GM21390 (cell line): Measurements from ENCODE around the gene PANX2.

Experiments
- ATAC-seq: cut with Tn5 transposase; IDR thresholded peaks from one replicate; pipeline ENCODE4 v1.9.1; 2021; ENCODE audit not compliant: unreplicated experiment

PANX2 gene

GRCh38 chr22:50211147-50211546 is 40.6 kb downstream of the PANX2 start:
- ATAC-seq, result no peak

DNA sequence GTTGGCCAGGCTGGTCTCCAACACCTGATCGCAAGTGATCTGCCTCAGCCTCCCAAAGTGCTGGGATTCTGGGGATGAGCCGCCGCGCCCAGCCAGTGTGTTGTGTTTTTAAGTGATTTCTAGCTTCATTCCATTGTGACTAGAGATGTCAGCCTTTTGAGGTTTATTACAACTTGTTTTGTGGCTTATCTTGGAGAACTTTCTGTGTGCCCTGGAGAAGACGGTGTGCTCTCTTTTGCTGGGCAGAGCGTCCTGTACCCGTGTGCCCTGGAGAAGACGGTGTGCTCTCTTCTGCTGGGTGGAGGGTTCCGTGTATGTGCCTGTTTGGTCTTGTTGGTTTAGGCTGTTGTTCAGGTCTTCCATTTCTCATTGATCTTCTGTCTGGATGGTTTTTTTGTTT is 42.7 kb downstream of the PANX2 start:
- ATAC-seq, result no peak

- ATAC-seq, result no peak
These were observed 44.9 kb downstream of the PANX2 start for GRCh38 chr22:50215297-50216054.

DNA sequence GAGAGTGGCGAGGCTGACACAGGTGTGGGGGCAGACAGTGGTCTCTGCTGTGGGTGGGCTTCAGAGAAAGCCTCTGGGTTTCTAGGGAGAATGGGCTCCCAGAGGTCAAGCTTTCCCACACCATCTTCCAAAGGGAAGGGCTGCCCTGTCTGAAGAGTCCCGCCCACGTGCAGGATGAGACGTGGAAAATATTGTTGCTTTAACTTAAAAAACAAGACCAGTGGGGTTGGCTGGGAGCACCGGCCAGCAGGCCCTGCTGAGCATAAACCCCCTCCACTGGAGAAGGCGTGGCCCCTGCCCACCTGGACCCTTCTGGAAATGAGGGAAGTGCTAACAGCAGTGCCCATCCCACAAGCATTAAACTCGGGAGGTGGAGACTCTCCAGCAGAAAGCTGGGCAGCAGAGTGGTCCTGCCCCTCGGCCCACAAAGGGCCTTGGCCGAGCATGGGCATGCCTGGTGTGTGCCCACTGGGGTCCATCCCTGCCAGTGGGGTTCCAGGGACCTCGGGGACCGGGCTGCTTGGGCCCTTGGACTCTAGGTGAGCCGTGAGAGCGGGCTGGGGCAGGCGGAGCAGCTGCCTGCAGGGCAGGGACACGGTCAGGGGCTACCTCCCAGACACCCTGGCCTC is 45.6 kb downstream of the PANX2 start:
- no peak for ATAC-seq

- ATAC-seq, result no peak
These were observed 46.4 kb downstream of the PANX2 start for GRCh38 chr22:50216684-50217520.

- ATAC-seq, result no peak
These were observed 47.1 kb downstream of the PANX2 start for GRCh38 chr22:50217543-50218152.

GRCh38 chr22:50218153-50218995 is 47.8 kb downstream of the PANX2 start:
- ATAC-seq, result no peak

DNA sequence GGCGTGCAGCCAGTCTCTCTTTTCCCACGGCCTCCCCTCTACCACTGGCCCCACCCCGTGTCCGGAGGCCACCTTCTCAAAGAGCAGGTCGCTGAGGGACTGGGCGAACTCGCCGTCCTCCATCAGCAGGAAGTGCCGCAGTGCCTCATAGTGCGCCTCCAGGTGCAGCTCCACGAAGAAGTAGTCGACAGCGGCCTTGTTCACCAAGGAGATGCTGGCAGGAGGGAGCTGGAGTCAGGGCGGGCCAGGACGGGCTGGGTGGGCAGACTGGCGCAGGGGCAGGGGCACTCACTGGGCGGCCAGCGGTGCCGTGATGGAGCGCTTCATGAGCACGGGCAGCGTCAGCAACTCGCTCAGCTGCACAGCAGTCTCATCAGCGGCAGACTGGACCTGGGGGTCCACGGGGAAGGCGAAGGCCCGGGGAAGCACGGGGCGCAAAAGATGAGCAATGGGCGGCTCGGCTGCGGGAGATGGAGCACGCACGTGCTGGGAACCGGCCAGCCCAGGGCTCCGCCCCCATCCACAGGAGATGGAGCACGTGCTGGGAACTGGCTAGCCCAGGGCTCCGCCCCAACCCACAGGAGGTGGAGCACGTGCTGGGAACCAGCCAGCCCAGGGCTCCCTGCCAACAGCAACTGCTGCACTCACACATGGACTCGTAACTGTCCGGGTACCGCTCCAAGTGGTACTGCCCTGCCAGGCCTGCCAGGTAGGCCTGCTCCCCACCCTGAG is 48.6 kb downstream of the PANX2 start:
- no peak for ATAC-seq

DNA sequence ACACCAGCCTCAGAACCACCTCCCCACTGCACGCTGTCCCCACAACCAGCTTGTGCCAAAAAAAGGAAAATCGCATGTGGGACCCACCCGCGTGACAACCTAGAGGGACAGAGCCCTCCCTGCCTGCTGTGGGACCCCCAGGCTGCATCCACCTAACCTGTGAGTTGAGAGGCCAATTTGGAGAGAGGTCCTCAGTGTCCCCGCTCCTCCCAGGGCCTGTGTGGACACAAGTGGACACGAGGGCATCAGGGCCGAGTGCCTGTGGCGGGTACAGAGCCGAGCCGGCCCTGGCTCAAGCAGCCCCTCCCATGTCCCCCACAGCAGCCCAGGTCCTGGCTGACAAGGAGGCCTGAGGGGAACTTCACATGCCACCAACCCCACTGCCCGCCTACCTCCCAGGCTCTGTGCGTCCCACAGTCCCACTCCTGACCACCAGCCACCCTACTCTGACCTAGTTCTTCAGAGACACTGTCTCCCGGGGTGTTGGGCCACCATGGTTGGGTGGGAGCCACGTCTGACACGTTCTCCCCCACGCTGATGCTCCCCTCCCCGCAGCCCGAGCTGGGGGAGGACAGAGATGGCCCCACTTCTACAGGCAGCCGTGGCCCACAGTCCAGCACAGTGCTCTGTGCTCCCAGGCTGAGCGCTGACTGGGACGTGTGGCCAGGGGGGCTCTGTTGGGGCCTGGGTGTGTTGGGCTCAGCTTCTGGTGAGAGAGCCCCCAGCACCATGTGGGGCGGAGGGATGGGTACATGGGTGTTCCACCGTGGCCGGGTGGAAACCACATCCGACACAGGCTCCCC is 49.5 kb downstream of the PANX2 start:
- no peak for ATAC-seq

- ATAC-seq, result no peak
These were observed 50.3 kb downstream of the PANX2 start for GRCh38 chr22:50220603-50221409.

GRCh38 chr22:50221410-50222300 is 51.1 kb downstream of the PANX2 start:
- ATAC-seq, result no peak

GRCh38 chr22:50222508-50222907 is 52.0 kb downstream of the PANX2 start:
- ATAC-seq, result no peak

GRCh38 chr22:50224071-50224470 is 53.5 kb downstream of the PANX2 start:
- ATAC-seq, result no peak

GRCh38 chr22:50225200-50225969 is 54.9 kb downstream of the PANX2 start:
- ATAC-seq, result no peak

DNA sequence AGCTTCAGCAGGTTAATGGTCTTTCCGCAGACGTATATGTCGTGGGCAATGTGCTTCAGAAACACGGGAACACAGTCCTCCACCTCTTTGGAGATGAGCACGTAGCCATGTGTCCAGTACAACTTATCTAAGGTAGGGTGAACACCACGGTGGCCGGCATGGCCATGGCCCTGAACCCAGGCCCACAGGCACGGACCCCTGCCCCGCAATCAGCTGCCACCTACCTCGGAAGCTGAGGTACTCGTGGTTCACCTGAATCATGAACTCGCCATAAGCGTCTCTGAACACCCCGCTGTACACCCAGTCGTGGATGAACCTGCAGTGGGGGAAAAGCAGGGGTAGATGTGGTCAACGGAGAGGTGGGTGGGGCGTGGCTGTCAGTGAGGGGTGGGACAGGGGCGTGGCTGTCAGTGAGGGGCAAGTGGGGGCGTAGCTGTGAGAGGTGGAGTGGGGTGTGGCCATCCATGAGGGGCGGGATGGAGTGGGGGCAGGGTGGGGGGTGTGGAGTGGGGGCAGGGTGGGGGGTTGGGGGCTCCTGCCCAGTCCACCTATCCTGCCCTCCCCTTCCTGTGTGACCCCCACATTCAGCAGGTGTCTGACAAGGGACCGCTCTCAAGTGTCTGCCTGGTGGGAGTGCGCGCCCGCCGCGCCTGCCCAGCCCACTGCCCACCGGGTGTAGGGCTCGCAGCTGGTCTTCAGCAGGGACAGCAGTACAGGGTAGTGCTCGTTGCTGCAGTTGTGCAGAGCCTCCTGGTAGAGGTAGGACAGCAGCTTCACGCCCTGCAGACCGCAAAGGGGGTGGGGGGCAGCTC is 55.7 kb downstream of the PANX2 start:
- no peak for ATAC-seq

- no peak for ATAC-seq
These were observed 56.3 kb downstream of the PANX2 start for GRCh38 chr22:50226875-50227165.
